Measurements from ENCODE around the gene PGM3. TPM values are rescaled to one million over a fixed set of nuclear protein-coding genes. Genes with fewer than 3 reads are reported as not detected.

Gene PGM3
- polyA plus RNA-seq, 1 of the 3 experiments (the other 2 are of a cell fraction), result 24.2 TPM

DNA sequence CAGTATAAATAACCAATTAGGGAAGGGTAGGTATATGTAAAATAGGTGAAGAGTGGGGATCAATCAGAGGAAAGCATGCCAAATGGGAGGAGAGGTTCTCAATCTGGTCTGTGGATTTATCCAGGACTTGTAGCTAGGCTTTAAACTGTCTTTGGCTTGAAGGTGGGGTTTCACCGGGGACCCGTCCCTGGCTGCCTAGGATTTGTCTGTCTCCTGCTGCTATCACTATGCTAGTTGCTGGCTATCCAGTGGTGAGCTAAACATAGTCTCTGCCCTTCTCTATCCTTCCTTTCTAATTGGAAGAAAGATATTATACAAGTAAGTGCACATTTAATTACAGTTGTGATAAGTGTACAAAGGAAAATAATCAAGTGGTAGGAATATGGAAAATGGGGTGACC, 66.8 kb downstream of the PGM3 start:
- ChIA-PET POLR2A (no interaction called here), CTCF (interaction anchor here (1.0 to 1.7 kb wide), 2 partner anchors 59 to 60 kb away, joined by 3 to 6 read pairs; partner anchors contain the start of genes DOP1A and UBE3D)
- no peak for TF ChIP-seq TEAD4 (IDR thresholded peaks at IDR 0.05; ENCODE audit: borderline replicate concordance, insufficient read depth)
- TF ChIP-seq, protein P1, sequence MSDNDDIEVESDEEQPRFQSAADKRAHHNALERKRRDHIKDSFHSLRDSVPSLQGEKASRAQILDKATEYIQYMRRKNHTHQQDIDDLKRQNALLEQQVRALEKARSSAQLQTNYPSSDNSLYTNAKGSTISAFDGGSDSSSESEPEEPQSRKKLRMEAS (IDR thresholded peaks at IDR 0.05; ENCODE audit: low read depth), result no peak
- TF ChIP-seq TAF1 (IDR thresholded peaks at IDR 0.05; ENCODE audit: borderline replicate concordance, low read depth, low read length), result no peak
- no peak for TF ChIP-seq CTCF (IDR thresholded peaks at IDR 0.05)
- no peak for TF ChIP-seq YY1 (IDR thresholded peaks at IDR 0.05; ENCODE audit: low read depth)
- no peak for TF ChIP-seq MXI1 (IDR thresholded peaks at IDR 0.05; ENCODE audit: low read depth, low read length)
- TF ChIP-seq FOSL2 (IDR thresholded peaks at IDR 0.05; ENCODE audit: borderline replicate concordance, low read depth), result no peak
- TF ChIP-seq GATA2 (CRISPR knock-in tag; IDR thresholded peaks at IDR 0.05), result no peak
- TF ChIP-seq EZH2phosphoT487 (IDR thresholded peaks at IDR 0.05; ENCODE audit: borderline replicate concordance, low read depth), result no peak
- no peak for TF ChIP-seq CHD2 (IDR thresholded peaks at IDR 0.05; ENCODE audit: low read length, partially characterized antibody)
- no peak for TF ChIP-seq FOXJ3 (CRISPR knock-in tag; IDR thresholded peaks at IDR 0.05)
- no peak for TF ChIP-seq PBX3 (IDR thresholded peaks at IDR 0.05)
- TF ChIP-seq NFIC (IDR thresholded peaks at IDR 0.05; ENCODE audit: borderline replicate concordance), result no peak
- no peak for TF ChIP-seq RXRA (IDR thresholded peaks at IDR 0.05; ENCODE audit: borderline replicate concordance, low read depth)
- TF ChIP-seq TCF12 (IDR thresholded peaks at IDR 0.05), result no peak
- no peak for TF ChIP-seq FOXM1 (IDR thresholded peaks at IDR 0.05; ENCODE audit: low read depth)
- TF ChIP-seq RFX5 (IDR thresholded peaks at IDR 0.05; ENCODE audit: low read length), result no peak
- TF ChIP-seq RCOR1 (IDR thresholded peaks at IDR 0.05; ENCODE audit: low read length), result no peak
- Histone ChIP-seq H3K27ac (ENCODE audit: low read depth in 2 of 2, low read length in 1 of 2) (no peak overlapping the region), H3K9me2 (no peaks in the 10 kb centered on the region), H3K4me2 (no peak overlapping the region), H3K36me3 (replicated peaks in 1 of 2; ENCODE audit: control insufficient read depth in 1 of 2, insufficient read depth in 2 of 2, low read length in 1 of 2) (peaks cover 49 to 56% of the 10 kb centered on the region in 2 experiments), H3K79me2 (ENCODE audit: insufficient read depth) (no peaks in the 10 kb centered on the region), H2AFZ (ENCODE audit: low read depth) (no peak overlapping the region), H3F3A (replicated peaks; ENCODE audit: insufficient read depth) (no peaks in the 10 kb centered on the region), H3K27me3 (ENCODE audit: insufficient read depth) (no peaks in the 10 kb centered on the region), H3K4me3 (ENCODE audit: low read depth in 2 of 2, low read length in 1 of 2) (no peak overlapping the region), H3K4me1 (ENCODE audit: control insufficient read depth in 1 of 2, insufficient read depth in 2 of 2, low read depth in 1 of 2, low read length in 1 of 2) (peaks cover 0 to 13% of the 10 kb centered on the region in 2 experiments; a peak in 2 of 4 replicates), H3K9ac (no peak overlapping the region), H4K20me1 (ENCODE audit: insufficient read depth) (no peaks in the 10 kb centered on the region), H3K9me3 (no peaks in the 10 kb centered on the region)
- 92% methylated on average over 2 of the region's 2 CpGs for WGBS (ENCODE audit: low lambda C conversion rate)
- no peak for DNase-seq
